Measurements from ENCODE around the gene JAG2.

- TF ChIP-seq CTCF (IDR thresholded peaks at IDR 0.05) (no peak), POLR2A (IDR thresholded peaks at IDR 0.05) (no peak)
Measured at GRCh38 chr14:105207996-105208737, 39.6 kb upstream of the JAG2 start.
